Amygdala (tissue), 56 donors: Measurements from ENCODE around the gene POU2F3.
"Not testable (repeated sequence)": the region's sequence is repeated elsewhere in the genome, so short reads cannot be mapped to it uniquely, and the experiment has no call there.

ENCODE experiments used
- DNase-seq, 56 donors: peaks; one replicate each; lab custom pipeline; 2025; lab: John Stamatoyannopoulos, UW

POU2F3 gene

GRCh38 chr11:120244476-120245365, 4.8 kb downstream of the POU2F3 start:
- no peak for DNase-seq

- no peak for DNase-seq
Observed at GRCh38 chr11:120245434-120245833, 5.5 kb downstream of the POU2F3 start.

- DNase-seq, result no peak
Observed at GRCh38 chr11:120248551-120249278, 8.8 kb downstream of the POU2F3 start.

- no peak for DNase-seq
Observed at GRCh38 chr11:120249279-120250262, 9.6 kb downstream of the POU2F3 start.

- DNase-seq, result not testable (repeated sequence)
Observed at GRCh38 chr11:120253377-120253776, 13.4 kb downstream of the POU2F3 start.

- DNase-seq, result no peak
Observed at GRCh38 chr11:120254788-120255518, 15.0 kb downstream of the POU2F3 start.

GRCh38 chr11:120255519-120255866, 15.6 kb downstream of the POU2F3 start:
- no peak for DNase-seq

- DNase-seq, result no peak
Observed at GRCh38 chr11:120256178-120256577, 16.2 kb downstream of the POU2F3 start.

- DNase-seq, result no peak
Observed at GRCh38 chr11:120256779-120257178, 16.8 kb downstream of the POU2F3 start.

GRCh38 chr11:120257346-120257745, 17.4 kb downstream of the POU2F3 start:
- DNase-seq, result no peak

- DNase-seq, result no peak
Observed at GRCh38 chr11:120258661-120259060, 18.7 kb downstream of the POU2F3 start.

- no peak for DNase-seq
Observed at GRCh38 chr11:120259241-120259640, 19.3 kb downstream of the POU2F3 start.

- DNase-seq, result no peak
Observed at GRCh38 chr11:120259988-120260565, 20.1 kb downstream of the POU2F3 start.

GRCh38 chr11:120260616-120261015, 20.7 kb downstream of the POU2F3 start:
- no peak for DNase-seq

- no peak for DNase-seq
Observed at GRCh38 chr11:120261321-120261720, 21.4 kb downstream of the POU2F3 start.

GRCh38 chr11:120261931-120262330, 22.0 kb downstream of the POU2F3 start:
- DNase-seq, result no peak

GRCh38 chr11:120267319-120267718, 27.4 kb downstream of the POU2F3 start:
- no peak for DNase-seq

GRCh38 chr11:120268686-120269085, 28.7 kb downstream of the POU2F3 start:
- DNase-seq, result no peak

GRCh38 chr11:120270386-120270785, 30.4 kb downstream of the POU2F3 start:
- no peak for DNase-seq

- no peak for DNase-seq
Observed at GRCh38 chr11:120271672-120272071, 31.7 kb downstream of the POU2F3 start.
